ENCODE measurements around the gene EPHA2.

Gene EPHA2

DNA sequence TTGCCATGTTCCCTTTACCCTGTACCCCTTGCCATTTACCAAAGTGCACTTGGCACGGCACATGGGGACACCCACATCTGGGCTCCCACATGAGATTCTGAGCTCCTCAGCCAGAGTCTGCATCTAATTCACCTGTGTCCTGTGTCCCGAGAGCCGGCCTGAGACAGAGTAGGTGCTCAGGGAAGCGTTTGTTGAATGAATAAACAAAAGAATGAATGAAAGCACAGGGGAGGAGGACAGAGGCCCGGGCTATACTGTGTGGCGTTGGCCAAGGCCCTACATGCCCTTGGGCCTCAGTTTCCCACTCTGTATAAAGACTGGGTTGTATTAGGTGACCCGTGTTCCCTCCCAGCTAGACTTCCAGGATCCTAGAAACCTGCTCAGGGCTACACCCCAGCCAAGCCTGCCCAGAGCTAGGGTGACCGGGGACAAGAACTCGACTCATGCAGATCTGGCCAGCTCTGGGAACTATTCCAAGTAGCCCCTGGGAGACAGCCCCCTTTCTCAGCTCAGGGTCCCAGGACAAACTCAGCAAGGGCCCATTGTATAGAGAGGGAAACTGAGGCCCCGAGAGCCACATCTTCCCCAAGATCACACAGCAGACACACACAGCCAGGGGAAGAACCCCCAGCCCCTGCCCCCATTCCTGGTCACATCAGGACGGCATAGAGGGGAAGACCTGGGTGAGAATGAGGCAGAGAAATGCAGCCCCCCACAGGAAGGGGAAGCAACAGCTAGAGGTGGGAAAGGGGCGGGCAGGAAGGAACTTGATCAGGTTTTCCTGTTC is 6.0 kb downstream of the EPHA2 start:
- DNase-seq (ENCODE audit: low read depth in 3 of 3), result no peak

GRCh38 chr1:16149146-16149545 is 6.7 kb downstream of the EPHA2 start:
- DNase-seq (ENCODE audit: low read depth in 3 of 3), result no peak

- no peak for DNase-seq (ENCODE audit: low read depth in 3 of 3)
These were observed 7.4 kb downstream of the EPHA2 start for GRCh38 chr1:16148329-16149092.

- no peak for DNase-seq (ENCODE audit: low read depth in 3 of 3)
These were observed 8.5 kb downstream of the EPHA2 start for GRCh38 chr1:16147156-16147926.

DNA sequence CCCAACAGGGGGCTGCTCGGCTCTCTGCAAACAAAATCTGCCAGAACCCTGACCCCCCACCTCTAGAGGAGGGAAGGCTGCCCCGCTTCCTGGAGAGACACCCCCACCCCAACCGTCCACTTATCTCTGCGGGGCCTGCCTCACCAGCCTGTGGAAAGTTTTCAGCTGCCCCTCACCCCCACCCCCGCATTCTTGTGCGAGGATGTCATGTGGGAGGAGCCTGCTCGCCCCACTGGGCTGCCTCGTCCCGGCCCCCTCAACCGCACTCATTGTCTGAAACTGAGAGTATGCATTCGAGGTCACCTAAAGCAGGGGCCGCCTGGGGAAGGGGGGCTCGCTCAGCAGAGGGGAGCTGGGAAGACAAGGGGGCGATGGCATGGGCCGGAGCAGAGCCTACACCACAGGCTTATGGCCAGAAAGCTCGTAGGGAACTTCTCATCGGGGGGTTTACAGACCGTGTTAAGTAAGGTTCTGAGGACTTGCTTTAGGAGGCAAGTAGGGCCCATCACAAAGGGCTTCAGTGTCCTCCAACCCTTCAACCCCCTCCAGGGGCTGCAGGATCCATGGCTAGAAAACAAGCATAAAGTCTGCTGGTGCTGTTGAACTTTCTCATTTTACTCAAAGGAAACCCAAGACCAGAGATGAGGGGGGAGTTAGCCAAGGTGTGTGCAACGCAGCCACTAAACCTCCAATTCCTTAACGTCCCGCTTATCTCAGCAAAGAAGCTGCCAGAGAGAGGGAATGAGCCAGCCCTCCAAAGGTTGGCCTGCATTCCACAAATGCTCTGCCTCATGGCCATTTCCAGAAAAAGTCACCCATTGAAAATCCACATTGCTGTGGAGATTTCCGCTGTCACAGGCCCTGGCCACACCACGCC is 9.4 kb downstream of the EPHA2 start:
- DNase-seq (ENCODE audit: low read depth in 3 of 3), result no peak

DNA sequence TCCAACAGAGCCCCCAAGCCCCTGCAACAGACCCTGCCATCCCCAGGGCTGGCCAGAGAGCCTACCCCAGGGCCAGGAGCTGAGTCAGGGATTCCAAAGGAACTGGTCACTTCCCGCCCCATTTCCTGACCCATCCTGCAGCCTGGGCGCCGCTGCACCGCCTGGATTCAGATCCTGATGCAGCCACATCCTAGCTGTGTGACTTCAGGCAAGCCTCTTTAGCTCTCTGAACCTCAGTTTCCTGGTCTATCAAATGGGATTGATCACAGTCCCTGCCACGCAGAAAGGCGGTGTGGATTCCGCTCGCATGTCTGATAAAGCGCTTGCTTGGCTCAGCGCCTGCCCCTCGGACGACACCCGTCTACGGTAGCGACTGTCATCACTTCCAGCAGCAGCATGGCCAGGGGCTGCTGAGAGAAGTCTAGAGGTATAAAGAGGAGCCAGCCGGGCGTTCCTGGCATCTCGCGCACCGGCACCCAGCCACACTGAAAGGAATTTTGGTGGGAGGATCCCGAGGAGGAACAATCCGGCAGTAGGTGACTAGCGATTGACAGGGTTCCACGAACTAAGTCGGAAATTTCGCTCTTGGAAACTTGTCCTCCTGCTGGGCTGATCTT is 10.1 kb downstream of the EPHA2 start:
- DNase-seq (ENCODE audit: low read depth in 3 of 3), result no peak

DNA sequence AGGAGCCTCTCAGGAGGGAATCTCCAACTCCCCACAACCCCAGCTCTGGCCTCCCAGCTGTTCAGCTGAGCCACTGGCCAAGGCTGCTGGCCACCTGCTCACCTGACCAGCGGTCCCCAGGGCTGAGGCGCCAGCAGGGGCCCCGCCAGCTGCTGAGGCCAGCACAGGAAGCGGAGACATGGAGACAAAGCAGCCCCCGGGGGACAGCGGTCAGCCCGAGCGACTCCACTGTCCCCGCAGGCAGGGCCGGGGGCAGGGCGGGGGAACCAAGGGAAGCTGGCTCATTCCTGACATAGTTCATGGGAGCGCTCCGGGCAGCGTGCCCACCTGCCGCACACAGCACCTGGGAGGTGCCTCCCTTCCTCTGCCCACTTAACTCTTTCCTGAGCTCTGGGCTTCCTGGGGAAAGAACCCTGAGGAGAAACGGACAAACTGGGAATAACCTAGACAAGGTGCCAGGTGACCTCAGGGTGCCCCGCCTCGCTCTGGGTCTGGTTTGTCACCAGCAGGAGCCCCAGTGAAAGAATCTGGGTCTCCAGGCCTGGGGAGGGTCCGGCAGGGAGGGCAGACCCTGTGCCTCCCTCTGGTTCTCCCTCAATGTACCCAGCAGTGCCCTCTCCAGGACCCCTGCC is 10.7 kb downstream of the EPHA2 start:
- DNase-seq (ENCODE audit: low read depth in 3 of 3), result no peak

GRCh38 chr1:16144325-16145029 is 11.4 kb downstream of the EPHA2 start:
- no peak for DNase-seq (ENCODE audit: low read depth in 3 of 3)

DNA sequence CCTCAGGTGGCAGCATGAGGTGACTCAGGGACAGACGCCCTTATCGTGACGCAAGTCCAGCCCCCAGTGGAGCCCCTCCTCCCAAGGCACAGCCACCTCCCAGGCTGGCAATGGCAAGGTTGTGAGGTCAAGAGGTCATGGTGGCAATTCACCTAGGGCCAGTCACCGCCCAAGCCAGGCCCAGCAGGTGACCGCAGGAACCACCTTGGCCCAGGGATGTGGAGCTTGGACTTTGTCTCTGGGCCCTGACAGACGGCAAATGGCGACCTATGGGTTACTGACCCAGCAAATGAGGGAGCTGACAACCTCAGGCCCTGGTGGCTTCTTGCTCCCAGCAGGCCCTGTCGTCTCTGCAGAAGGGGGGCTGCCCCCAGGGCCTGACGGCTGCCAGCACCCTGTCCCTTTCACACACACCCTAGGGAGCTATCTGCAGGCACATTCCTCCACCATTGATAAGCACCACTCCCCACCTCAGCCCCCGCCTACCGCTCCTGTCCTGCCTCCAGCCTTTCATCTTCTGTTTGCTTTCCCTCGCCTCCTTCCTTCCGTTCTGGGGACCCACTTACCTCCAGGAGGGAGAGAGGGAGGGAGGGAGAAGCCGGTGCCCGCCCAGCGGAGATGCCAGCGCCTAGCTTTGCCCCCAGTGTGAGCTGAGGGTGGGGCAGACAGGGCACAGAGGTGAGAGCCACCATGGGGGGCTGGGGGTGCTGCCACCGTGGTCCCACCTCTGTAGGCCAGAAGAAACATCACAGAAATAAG is 12.1 kb downstream of the EPHA2 start:
- DNase-seq (ENCODE audit: low read depth in 3 of 3), result no peak

GRCh38 chr1:16143005-16143565 is 12.8 kb downstream of the EPHA2 start:
- no peak for DNase-seq (ENCODE audit: low read depth in 3 of 3)

GRCh38 chr1:16142383-16142995 is 13.4 kb downstream of the EPHA2 start:
- no peak for DNase-seq (ENCODE audit: low read depth in 3 of 3)

DNA sequence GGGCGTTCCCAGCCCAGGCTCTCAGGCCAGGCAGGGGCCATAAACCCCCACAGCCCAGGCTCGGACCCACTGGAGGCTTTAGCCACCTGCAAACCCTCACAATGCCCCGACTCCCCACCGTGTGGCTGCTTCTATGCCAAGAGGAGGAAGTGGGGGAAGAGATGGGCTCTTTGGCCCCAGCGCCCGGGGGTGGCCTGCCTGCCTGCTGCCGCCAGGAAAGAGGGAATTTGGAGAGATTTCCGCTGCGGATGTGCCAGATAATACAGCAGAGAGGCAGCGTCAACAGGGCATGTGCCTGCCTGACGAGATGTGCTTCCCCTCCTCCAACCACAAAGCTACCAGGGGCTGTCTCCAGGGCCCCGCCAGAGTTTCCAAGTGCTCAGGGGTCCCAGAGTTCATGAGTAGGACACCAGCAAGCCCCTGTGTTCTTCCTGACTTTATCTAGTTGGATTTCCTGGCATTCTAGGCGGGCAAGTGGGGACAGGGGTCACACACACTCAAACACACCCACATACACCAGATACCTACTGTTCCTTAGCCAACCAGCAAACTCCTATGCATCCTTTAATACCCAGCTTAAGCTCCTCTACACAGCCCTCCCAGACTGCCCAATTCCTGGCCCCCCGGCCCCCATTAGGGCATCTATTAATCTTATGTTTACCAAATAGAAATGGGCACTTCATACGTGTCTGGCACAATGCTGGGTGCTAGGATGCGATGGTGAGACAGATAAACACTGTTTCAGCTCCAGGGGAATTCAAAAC is 14.1 kb downstream of the EPHA2 start:
- DNase-seq (ENCODE audit: low read depth in 3 of 3), result no peak

DNA sequence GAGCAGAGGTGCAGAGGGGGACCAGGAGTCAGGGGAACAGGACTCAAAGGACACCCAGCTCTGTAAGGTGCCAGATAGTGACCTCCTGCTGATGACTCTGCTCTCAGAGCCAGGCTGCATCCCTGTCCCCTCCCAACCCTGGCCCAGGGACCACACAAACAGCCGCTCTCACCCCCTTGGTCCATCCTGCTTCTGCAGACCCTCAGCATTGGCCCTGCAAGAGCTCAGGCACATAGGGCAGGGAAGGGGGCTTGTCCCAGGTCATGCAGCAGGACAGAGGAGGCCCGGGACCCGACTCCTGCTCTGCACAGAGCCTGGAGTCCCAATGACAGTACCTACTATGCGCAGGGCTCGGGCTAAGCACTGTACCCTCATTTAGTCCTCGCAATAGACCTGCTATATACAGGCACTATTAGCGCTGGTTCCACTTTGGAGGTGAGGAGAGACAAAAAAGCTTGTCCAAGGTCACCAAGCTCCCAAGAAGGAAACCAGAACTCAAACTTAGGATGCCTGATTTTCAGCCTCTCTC is 15.7 kb downstream of the EPHA2 start:
- no peak for DNase-seq (ENCODE audit: low read depth in 3 of 3)

GRCh38 chr1:16139473-16139962 is 16.4 kb downstream of the EPHA2 start:
- no peak for DNase-seq (ENCODE audit: low read depth in 3 of 3)

DNA sequence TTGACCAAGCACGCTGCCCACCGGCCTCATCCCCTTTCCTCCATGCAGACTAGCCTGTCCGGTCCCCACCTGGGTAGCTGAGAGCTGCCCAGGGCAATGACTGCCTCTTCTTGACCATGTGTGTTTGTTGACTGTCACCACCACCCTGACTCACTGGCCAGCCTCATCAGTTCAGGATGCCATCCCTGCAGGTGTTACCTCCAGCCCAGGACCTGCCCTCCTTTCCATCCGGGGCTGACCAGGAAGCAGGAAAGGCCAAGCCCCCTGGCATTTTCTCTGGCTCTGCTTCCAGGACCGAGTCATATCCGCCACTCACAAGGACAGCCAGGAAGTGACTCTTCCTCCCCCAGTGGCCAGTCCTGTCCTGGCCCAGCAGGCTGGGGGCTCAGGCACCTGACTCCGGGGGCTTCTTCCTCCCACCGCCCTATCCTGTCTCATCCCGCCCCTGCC is 17.1 kb downstream of the EPHA2 start:
- no peak for DNase-seq (ENCODE audit: low read depth in 3 of 3)

DNA sequence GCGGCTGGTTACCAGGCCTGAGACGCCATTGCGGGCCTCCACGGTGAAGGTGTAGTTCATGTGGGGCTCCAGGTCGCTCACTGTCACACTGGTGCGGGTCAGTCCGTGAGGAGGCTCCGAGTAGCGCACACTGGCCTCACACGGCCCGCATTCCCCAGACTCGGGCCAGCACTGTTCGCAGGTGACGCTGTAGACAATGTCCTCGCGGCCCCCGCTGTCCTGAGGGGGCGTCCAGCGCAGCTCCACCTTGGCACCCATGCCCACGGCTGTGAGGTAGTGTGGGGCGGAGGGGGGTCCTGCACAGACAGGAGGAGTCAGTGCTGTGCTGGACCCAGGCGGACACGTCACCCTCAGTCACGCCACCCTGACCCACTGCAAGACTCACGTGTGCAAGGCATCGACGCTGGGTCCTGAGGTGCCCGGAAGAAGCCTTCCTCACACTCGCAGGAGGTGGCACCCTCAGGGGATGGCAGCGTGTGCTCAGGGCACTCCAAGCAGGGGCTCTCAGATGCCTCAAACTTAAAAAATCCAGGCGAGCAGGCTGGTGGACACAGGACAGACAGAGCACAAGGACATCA is 17.9 kb downstream of the EPHA2 start:
- DNase-seq (ENCODE audit: low read depth in 3 of 3), result no peak

DNA sequence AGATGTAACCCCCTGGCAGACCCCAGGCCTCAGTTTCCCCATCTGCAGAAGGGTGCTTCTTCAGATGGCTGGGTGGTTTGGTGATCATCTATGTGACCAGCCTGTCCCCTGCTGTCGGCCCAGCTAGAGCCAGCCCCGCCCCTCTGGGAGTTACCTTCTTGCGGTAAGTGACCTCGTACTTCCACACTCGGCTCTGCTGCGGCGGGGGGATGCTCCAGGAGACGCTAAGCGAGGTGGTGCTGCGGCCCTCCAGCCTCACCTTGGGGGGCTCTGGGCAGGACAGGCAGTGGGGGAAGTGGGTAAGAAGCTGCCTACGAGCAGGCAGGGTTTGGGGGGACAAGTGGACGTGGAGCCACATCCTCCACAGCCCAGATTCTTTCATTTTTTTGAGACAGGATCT is 20.4 kb downstream of the EPHA2 start:
- DNase-seq (ENCODE audit: low read depth in 3 of 3), result no peak

All from stimulated activated CD4-positive, alpha-beta T cell treated with anti-CD3 and anti-CD28 coated beads, TNF-alpha, amount 100 ng/mL, for 4 hours (primary cell).